DOHH2 (cell line): ENCODE measurements around the gene TSPAN5.

Experiments
- H3F3A ChIP-seq: fragments of 200-600 bp; sonication (generic), shearing (Covaris generic); 2 replicates; pipeline ENCODE4 v1.6.0; 2016; ENCODE audit warnings: antibody characterized with exemption, mild to moderate bottlenecking; ENCODE audit not compliant: control insufficient read depth, insufficient read depth
- H3K27ac ChIP-seq: fragments of 200-600 bp; sonication (generic); 2 replicates; pipeline ENCODE4 v1.5.1; 2014; ENCODE audit warnings: low read depth, mild to moderate bottlenecking, low read length, moderate library complexity
- H3K27me3 ChIP-seq: fragments of 200-600 bp; sonication (generic); 2 replicates; pipeline ENCODE4 v1.6.1; 2014; ENCODE audit warnings: mild to moderate bottlenecking, low read length, mixed read lengths; ENCODE audit not compliant: control insufficient read depth
- H3K36me3 ChIP-seq: fragments of 200-600 bp; sonication (generic); 2 replicates; pipeline ENCODE4 v1.6.1; 2014; ENCODE audit warnings: mild to moderate bottlenecking, low read length, moderate library complexity, mixed read lengths; ENCODE audit not compliant: control insufficient read depth
- H3K4me1 ChIP-seq: fragments of 200-600 bp; sonication (generic); 2 replicates; pipeline ENCODE4 v1.6.1; 2014; ENCODE audit warnings: mild to moderate bottlenecking, low read length, mixed read lengths; ENCODE audit not compliant: control insufficient read depth
- H3K4me2 ChIP-seq: fragments of 200-600 bp; sonication (generic); 2 replicates; pipeline ENCODE4 v1.6.0; 2014; ENCODE audit warnings: mild to moderate bottlenecking, low read length, moderate library complexity
- H3K4me3 ChIP-seq: fragments of 200-600 bp; sonication (generic); 2 replicates; pipeline ENCODE4 v1.5.1; 2014; ENCODE audit warnings: mild to moderate bottlenecking, low read length, mixed read lengths
- H3K79me2 ChIP-seq: fragments of 200-600 bp; sonication (generic); 2 replicates; pipeline ENCODE4 v1.6.1; 2014; ENCODE audit warnings: mild to moderate bottlenecking, low read length, mixed read lengths; ENCODE audit not compliant: control insufficient read depth
- H3K9me2 ChIP-seq: fragments of 200-600 bp; sonication (generic); replicated peaks from 2 replicates; pipeline ENCODE4 v1.6.1; 2014; ENCODE audit warnings: mild to moderate bottlenecking, low read length, mixed read lengths; ENCODE audit not compliant: control insufficient read depth
- H3K9me3 ChIP-seq: fragments of 200-600 bp; sonication (generic); 2 replicates; pipeline ENCODE4 v1.6.1; 2014; ENCODE audit warnings: antibody characterized with exemption, low read length, mixed read lengths; ENCODE audit not compliant: control insufficient read depth, insufficient read depth
- H4K20me1 ChIP-seq: fragments of 200-600 bp; sonication (generic); 2 replicates; pipeline ENCODE4 v1.6.0; 2014; ENCODE audit warnings: low read depth, mild to moderate bottlenecking, antibody characterized with exemption, low read length, moderate library complexity; ENCODE audit not compliant: control insufficient read depth, insufficient read depth
- EZH2phosphoT487 ChIP-seq: fragments of 200-600 bp; sonication (generic); IDR thresholded peaks from 2 replicates; pipeline ENCODE4 v1.6.1; 2017; ENCODE audit warnings: borderline replicate concordance, mild to moderate bottlenecking, antibody characterized with exemption, low read length, moderate library complexity, mixed read lengths
- TF ChIP-seq, protein P1 (sequence below): fragments of 200-600 bp; sonication (generic); IDR thresholded peaks from one replicate; pipeline ENCODE4 v1.5.1; 2014; ENCODE audit warnings: antibody characterized with exemption, mild to moderate bottlenecking, low read depth, low read length; ENCODE audit not compliant: poor library complexity, severe bottlenecking

TSPAN5 gene

DNA sequence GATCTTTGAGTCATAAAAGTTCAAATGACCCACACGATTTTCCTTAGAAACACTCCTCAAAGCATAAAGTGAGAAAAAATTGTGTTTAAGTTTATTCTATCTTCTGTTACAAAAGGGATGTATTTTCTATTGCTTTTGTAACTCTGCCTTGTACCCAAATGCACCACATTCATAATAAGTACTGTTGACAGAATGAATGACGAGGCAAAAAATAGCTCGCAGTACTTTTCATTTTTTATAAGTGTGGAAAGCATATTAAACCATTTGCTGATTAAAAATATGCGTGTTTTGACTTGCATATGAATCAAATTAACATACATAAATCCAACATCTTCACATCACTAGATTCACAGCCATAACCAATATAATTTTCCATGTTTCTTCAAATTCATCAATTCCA is 11.2 kb upstream of the TSPAN5 start:
- TF ChIP-seq, protein P1, sequence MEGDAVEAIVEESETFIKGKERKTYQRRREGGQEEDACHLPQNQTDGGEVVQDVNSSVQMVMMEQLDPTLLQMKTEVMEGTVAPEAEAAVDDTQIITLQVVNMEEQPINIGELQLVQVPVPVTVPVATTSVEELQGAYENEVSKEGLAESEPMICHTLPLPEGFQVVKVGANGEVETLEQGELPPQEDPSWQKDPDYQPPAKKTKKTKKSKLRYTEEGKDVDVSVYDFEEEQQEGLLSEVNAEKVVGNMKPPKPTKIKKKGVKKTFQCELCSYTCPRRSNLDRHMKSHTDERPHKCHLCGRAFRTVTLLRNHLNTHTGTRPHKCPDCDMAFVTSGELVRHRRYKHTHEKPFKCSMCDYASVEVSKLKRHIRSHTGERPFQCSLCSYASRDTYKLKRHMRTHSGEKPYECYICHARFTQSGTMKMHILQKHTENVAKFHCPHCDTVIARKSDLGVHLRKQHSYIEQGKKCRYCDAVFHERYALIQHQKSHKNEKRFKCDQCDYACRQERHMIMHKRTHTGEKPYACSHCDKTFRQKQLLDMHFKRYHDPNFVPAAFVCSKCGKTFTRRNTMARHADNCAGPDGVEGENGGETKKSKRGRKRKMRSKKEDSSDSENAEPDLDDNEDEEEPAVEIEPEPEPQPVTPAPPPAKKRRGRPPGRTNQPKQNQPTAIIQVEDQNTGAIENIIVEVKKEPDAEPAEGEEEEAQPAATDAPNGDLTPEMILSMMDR = no peak
- TF ChIP-seq EZH2phosphoT487 = no peak
- H3K9me3 ChIP-seq = no peaks in the 10 kb centered on the region; the same call in 1 of the 2 replicates
- no peaks in the 10 kb centered on the region for H3K36me3 ChIP-seq
- H3K4me2 ChIP-seq = no peak overlapping the region
- no peaks in the 10 kb centered on the region for H3K9me2 ChIP-seq
- H3K4me1 ChIP-seq = no peaks in the 10 kb centered on the region
- H3F3A ChIP-seq = no peaks in the 10 kb centered on the region
- H3K4me3 ChIP-seq = no peak overlapping the region
- no peaks in the 10 kb centered on the region for H3K79me2 ChIP-seq
- no peak overlapping the region for H3K27ac ChIP-seq
- no peaks in the 10 kb centered on the region for H4K20me1 ChIP-seq
- no peaks in the 10 kb centered on the region for H3K27me3 ChIP-seq

DNA sequence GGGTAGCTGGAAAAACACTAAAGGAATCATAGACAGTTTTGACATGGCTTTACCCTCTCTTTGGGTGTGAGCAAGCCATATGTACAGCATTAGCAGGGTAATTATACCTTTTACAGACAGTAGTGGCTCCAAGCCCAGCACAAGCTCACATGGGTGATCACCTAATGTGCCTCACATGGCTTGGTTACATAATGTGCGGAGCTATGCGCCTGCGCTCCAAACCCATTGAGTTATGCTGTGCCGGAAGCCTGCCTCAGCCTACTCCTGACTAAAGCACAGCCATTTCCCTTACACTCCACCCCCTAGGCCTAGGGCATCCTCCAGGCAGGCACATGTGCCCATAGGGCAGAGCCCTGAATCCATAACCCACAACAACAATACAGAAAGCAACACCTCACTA is 6.5 kb upstream of the TSPAN5 start:
- no peaks in the 10 kb centered on the region; the same call in 1 of the 2 replicates for H3K9me3 ChIP-seq
- no peak overlapping the region for H3K4me3 ChIP-seq
- peaks cover 12% of the 10 kb centered on the region for H3K4me1 ChIP-seq
- H3K27ac ChIP-seq = no peak overlapping the region
- H3K4me2 ChIP-seq = no peak overlapping the region
- H3K36me3 ChIP-seq = no peaks in the 10 kb centered on the region
- H3F3A ChIP-seq = no peaks in the 10 kb centered on the region
- H3K9me2 ChIP-seq = no peaks in the 10 kb centered on the region
- TF ChIP-seq EZH2phosphoT487 = no peak
- TF ChIP-seq, protein P1 = no peak
- peaks cover 4% of the 10 kb centered on the region for H3K27me3 ChIP-seq
- H3K79me2 ChIP-seq = no peaks in the 10 kb centered on the region
- no peaks in the 10 kb centered on the region for H4K20me1 ChIP-seq

DNA sequence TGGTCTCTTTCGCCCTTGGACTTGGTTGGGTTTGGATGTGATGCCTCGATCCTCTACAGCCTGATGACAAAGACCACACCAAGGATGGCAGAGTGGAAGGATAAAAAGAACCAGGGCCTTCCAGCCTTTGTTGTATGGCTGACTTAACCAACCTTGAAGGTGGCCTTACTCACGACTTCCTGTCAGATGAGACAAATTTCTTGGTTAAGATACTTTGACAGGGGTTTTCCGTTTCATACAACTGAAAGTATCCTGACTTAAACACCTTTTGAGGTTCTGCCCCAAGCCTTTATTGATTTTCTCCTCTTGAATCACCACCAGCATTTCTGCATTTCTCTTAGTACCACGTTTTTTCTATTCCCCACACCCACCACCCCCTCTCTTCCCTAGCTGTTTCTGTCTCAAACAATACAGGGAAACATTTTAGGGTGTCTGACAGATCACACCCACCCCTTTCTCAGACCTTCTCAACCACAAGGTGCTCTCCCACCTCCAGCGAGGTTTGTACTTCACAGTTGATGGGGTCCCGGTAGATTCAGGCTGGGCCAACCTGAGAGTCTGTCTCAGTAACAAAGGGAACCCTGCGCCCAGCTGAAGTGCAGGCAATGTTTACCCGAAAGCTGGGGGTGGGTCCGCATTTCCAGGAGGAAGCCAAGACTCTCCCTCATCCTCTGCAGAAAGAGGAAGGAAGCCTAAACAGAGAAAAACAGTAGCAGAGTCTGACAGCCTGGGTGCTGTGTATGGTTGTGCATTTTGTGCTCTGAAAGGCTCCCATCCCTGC is 5.0 kb upstream of the TSPAN5 start:
- peaks cover 18% of the 10 kb centered on the region for H3K27me3 ChIP-seq
- H3K79me2 ChIP-seq = no peaks in the 10 kb centered on the region
- H3K4me1 ChIP-seq = peaks cover 12% of the 10 kb centered on the region
- H3K9me2 ChIP-seq = no peaks in the 10 kb centered on the region
- H3K27ac ChIP-seq = no peak overlapping the region
- 0 out of 2 replicates have a peak overlapping the region, but pooled peaks have one; percentile 3 for H3K4me3 ChIP-seq
- H3K9me3 ChIP-seq = no peaks in the 10 kb centered on the region; the same call in 1 of the 2 replicates
- no peaks in the 10 kb centered on the region for H4K20me1 ChIP-seq
- TF ChIP-seq, protein P1 = no peak
- TF ChIP-seq EZH2phosphoT487 = no peak
- no peaks in the 10 kb centered on the region for H3F3A ChIP-seq
- H3K4me2 ChIP-seq = peak overlapping the region; percentile 28
- H3K36me3 ChIP-seq = no peaks in the 10 kb centered on the region
